Ovary (tissue), 3 donors: ENCODE results near the gene CEP164.

ENCODE experiments used
- CTCF ChIP-seq, 3 donors: fragments of 450-650 bp in 2 of 3; fragments of 200-600 bp in 1 of 3; IDR thresholded peaks; one replicate each; pipeline versions ENCODE4 v1.5.1 to v1.8.0; 2016 to 2022; ENCODE audit warnings: antibody characterized with exemption in 3 of 3, mild to moderate bottlenecking in 1 of 3
- POLR2A ChIP-seq: fragments of 450-650 bp; IDR thresholded peaks from one replicate; pipeline ENCODE4 v1.6.1; 2017; ENCODE audit warnings: antibody characterized with exemption, mild to moderate bottlenecking, moderate library complexity
- donor health status: DM: no; HTN: no; CAD: no.

GRCh38 chr11:117281159-117281558 is 46.5 kb upstream of the CEP164 start:
- TF ChIP-seq POLR2A (no peak), CTCF (IDR thresholded peaks at IDR 0.05) (no peak)
